Activated CD4-positive, CD25-positive, alpha-beta regulatory T cell treated with anti-CD3 and anti-CD28 coated beads, Interleukin-2, amount 50 U/mL, for 72 hours (primary cell): ENCODE measurements around the gene GJB6.
"Not testable (repeated sequence)": the region's sequence is repeated elsewhere in the genome, so short reads cannot be mapped to it uniquely, and the experiment has no call there.

Experiments used
- DNase-seq: peaks from one replicate; pipeline ENCODE4 v3.0.0; 2021

GJB6 gene

DNA sequence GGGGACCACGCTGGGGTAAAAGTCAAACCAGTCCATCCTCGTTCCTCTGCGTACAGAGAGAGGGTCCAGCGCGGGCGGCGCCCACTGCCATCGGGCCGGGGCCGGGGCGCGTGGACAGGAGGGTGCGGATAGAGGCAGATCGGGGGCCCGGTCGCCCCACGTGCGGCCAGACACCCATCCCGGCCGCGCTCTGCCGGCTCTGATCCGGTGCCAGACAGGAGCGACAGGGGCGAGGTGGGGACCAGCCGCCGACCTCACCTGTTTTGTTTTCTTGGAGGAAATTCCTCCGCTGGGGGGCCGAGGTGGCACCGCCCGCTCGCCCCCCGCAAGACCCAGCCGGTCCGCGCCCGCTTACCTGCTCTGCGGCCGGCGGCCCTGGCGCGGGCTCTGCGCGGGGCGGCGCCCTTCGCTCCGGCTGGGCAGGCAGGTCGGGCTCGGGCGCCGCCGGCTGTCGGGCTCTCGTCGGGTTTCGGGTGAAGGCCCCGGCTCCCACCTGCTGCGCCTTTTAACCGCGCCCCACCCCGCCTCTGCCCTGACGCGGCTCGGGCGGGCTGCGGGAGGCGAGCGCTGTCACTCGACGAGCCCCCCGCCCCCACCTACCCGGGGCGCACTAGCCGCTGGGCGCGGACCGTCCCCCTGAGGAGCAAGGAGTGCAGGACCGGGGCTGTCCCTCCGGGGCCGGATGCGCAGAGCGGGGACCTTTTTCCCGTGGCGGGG lies at the start of gene GJB6:
Gene GJB6, minus strand, starts transcription at position 481 of the 717 bp plus-strand sequence. CDS start 8,839 bp downstream, outside the sequence.
- peak; percentile 47 for DNase-seq

GRCh38 chr13:20276901-20277300 lies 44.8 kb upstream of the GJB6 start:
- DNase-seq, result not testable (repeated sequence)

DNA sequence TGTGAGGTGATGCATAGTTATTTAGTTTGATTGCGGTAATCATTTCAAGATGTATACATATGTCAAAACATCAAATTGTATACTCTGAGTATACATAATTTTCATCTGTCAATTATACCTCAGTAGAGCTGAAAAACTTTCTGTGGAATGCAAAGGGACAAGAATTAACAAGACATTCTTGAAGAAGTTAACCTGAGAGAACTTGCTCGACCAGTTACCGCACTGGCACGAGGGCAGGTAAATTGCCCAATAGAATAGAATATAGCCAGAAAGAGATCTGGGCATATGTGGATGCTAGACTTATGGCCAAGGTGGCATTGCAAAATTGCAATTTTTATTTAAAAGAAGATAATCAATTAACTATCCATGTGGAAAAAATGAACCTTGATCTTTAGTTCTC lies 42.3 kb upstream of the GJB6 start:
- DNase-seq, result no peak

GRCh38 chr13:20272588-20273171 lies 40.6 kb upstream of the GJB6 start:
- DNase-seq, result no peak

DNA sequence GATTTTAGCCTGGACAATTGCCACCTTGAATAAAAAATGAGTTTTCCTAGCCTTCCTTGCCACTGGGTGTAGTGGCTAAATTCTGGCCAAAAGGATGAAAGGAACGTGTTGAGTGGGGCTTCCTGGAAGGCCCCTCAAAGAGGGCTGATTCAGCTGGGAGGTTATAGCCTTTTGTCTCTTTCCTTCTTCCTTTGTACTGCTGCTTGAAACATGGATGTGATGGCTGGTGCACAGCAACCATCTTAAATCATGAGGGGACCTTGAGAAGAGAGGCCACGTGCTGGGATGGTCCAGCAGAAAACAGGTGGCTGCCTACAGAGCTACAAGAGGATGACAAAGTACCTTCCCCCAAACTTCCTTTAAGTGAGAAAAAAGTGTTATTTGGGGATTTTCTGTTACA lies 40.0 kb upstream of the GJB6 start:
- DNase-seq, result no peak

DNA sequence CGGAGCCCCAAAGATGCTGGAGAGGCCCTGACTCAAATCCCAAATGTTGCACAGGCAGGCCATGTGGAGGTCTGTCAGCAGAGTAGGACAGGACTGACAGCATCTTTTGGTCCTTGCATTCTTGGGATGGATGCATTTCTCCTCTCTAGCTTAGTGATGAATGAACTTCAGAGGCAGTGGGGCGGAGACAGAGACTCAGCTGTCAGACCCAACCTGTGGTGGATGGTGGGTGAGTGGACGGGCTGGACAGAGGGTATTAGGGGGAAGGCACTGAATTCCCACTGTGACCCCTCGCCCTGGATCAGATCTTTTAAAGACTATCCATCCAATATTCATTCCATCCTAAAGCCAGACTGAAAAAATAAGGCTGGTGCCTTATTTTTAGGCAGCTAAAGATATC lies 39.3 kb upstream of the GJB6 start:
- no peak for DNase-seq

DNA sequence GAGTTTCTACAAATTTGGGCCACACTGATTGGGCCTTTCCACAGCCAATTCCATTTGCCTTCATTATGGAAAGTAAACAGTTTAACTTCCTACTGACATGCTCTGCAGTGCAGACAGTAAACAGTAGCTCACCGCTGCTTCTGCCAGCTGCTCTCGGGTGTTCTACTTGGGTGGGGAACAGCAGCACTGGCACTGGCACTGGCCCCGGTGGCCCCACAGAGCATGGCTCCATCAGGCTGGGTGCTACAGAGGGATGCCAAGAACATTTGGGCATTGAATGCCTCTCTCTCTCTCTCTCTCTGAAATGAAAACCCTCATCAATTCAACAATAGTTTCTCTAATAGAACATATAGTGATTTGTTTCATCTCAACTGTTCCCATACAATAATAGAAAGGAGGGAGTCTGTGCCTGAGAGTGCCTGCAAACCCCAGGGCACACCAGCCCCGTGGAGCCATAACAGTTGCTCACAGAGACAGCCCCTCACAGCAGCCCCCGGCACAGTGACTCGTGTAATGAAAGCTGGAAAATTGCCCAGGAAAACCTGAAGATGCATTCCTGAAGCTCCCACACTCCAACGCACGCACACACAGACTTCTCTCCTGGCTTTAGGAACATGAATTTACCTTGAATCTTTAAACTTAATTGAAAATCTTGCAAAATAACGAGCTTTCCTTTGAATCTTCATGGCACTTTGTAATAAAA lies 38.2 kb upstream of the GJB6 start:
- DNase-seq, result no peak

- DNase-seq, result no peak
Measured at GRCh38 chr13:20264271-20265018, 32.3 kb upstream of the GJB6 start.

DNA sequence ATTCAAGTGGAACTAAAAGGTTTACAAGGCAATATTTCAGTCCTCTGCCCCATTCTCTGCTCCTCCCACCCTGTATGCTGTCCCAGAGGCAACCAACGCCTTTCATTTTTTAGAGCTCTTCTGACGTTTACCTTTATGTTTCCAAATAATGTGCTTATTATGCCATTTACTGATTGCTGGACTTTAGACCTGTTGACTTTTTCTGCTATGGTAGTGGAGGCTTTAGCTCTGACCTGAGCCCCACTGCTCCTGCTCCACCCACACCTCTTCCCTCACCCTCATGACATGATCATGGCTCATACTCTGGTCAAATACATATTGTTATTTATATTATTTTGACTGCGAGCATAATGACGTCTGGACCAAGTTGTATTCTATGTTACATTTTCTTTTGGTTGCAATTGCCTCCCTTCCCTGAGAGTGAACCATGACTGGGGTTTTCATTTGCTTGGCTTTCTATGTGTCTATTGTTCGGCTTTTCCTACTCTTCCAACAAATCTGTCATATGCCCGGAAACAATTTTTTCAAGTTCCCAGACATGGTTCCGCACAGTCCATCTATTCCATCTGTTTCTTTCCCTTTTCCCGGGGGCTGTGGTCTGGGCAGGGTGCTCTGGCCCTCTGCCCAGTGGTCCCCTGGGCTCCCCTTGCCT lies 31.4 kb upstream of the GJB6 start:
- DNase-seq, result no peak

GRCh38 chr13:20258963-20259288 lies 26.8 kb upstream of the GJB6 start:
- no peak for DNase-seq

GRCh38 chr13:20258208-20258962 lies 26.3 kb upstream of the GJB6 start:
- no peak for DNase-seq

DNA sequence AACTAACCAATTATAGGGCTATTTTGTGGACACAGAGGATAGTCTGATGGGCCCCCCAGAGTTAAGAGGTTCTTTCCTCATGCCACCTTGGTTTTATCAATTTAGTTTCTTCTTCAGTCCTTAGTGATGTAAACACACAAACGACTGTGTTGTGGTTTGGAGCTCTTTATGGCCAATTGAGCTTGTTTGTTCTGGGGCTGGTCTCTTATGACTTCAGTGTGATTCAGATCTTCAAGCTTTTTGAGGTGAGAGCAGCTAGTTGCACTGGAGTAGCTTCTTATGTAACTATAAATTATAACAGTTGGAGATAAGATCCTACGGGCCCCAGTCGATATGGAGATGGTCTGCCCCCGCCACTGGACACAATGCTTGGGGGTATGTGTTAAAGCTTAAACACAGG lies 22.0 kb upstream of the GJB6 start:
- DNase-seq, result no peak

- no peak for DNase-seq
Measured at GRCh38 chr13:20249913-20250312, 17.8 kb upstream of the GJB6 start.

DNA sequence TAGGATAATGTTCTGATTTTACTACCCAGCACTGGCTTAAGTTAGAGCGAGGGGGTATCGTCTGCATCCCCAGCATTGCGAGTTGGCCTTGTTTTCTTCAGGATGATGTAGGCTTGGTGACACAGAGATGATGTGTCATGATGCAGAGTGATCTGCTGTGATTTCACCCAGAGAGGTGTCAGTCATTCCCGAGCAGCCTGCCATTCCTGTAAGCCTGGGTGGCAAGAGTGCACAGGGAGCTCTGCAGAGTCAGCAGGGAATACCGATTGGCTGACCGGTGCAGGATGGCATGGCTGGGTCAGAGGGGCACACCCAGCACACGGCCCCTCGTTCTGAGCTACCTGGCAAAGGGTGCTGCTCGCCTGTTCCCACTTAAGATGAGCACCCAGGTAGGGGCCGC lies 15.8 kb upstream of the GJB6 start:
- no peak for DNase-seq

DNA sequence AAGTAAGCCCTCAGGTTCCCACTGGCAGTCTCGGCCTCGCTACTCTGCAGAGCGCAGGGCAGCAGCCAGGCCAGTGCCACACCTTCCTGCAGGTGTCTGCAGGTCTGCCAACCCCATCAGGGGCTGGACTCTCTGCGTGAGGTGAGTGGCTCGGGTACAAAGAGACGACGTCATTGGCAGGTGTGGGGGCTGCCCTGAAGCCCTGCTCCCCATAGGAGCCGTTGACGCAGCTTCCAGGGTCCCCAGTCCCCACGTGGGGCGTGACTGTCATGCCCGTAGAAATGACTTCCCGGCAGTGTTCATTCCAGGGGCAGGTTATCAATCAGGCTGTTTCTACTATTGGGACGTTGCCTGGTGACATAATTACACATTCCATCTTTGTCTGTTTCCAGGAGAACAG lies 15.3 kb upstream of the GJB6 start:
- DNase-seq, result no peak

DNA sequence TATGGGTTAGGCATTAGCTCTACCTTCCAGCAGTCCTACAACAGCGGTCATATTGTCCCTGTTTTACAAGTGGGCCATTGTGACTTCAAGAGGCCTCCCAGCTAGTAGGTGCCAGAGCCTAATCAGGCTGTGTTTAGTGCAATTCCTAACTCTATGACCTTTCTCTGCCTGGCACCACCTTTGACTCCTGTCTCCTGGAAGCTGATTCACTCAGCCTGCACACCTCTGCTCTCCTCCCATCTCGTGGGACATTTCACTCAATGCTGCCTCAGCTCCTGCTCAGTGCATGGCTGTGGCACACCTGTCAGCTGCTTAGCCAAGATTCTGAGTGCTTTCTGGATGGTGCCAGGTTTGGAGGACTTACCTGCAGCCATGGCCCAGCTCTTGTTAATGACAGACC lies 9.5 kb upstream of the GJB6 start:
- DNase-seq, result no peak

GRCh38 chr13:20239748-20240147 lies 7.6 kb upstream of the GJB6 start:
- DNase-seq, result no peak

DNA sequence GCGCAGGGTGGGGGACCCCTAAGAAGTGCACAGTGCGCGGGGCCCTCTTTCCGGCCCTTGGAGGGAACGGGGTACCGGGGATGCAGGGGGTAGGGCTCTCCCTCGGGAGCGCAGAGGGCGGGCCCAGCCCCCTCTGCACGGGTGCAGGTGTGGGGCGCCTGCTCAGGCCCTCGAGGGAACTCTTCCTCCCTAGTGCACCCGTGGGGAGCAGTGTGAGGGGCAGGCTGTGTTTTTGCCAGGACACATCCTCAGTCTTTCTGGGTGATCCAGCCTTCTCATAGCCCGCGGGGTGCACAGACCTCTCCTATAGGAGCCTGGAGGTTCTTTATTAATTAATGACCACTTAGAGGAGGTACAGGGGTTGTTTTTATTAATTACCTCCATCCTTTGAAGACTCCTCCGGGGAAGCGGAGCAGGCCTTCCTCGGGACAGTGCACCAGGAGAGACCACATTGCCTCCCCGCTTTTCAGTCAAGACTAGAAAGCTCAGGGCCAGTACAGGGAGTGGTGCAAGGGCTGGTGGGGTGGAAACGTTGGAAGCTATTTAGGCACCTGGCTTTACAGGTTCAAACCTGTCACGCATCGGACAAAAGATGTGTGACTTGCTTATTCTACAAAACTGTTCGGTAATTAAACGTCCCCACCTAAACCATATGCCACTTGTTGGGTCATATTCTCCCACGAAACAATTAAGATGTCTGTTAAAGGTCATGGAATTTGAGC lies 598 bp upstream of the GJB6 start:
- DNase-seq, result no peak

DNA sequence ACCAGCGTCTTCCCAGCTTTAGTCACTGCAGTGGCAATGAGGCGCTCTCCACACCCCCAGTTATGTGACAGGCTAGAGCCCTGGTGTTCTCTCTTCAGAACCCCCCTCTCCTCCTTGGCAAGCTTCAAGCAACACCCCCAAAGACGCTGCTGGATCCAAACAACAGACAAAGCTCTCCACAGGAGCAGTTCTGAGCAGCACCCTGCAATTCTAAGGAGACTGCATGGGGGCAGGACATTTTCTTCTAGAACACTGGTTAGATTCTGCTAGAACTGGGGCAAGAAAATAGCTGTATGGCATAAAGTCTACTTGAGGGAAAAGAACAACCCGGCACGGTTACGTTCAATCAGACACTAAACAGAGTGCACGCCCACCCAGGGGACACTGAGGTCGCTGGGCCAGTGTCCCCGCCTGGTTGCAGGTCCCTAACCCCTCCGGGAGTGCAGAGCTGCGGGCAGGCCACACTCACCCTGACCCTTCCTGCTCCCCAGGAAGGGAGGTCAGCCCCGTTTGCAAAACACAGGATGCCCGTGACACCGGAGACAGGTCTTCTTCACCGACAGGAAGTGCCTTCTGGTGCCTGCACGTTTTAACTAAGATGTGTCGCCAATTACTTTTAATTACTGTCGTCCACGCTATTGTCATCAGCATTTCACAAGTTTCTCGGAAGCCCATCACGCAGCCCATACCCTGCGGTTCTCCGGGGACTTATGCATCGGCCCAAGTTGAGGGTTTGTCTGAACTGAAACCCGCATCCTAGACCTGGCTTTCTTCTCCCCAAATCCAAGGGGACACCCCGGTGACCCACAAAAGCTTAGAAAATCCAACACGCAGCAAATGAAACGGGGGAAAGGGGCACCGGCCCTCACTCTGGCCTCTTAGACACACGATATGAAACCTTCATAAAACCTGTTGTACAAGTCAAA lies 943 bp downstream of the GJB6 start:
- DNase-seq, result peak; percentile 34

GRCh38 chr13:20227730-20228129 lies 4.4 kb downstream of the GJB6 start:
- DNase-seq, result no peak

DNA sequence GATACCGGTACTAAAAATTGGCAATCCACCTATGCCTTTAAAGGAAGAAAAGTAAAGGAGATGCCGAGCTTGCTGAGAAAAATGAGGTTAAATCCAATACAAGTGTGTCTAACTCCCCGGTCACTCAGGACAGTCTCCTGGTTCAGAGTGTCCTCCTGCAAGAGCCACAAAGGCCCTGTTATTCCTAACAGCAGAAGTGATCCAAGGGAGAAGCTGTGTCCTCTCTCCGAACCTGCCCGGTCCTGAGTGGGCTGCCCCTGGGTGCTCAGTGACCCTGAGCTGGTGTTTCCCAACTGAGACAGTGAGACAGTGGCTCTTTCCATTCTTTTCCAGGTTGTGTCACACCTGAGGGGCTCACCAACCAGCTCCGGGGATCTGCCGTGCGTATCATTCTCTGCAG lies 4.8 kb downstream of the GJB6 start:
- DNase-seq, result no peak
